Epithelial cell of esophagus (primary cell): Measurements from ENCODE around the gene AUTS2.

Experiments used
- DNase-seq: peaks from one replicate; pipeline ENCODE4 v3.0.0; 2010; ENCODE audit warnings: low read depth
- H3K4me3 ChIP-seq: 2 replicates; pipeline ENCODE4 v1.5.1; 2011; ENCODE audit warnings: mild to moderate bottlenecking, low read length, control low read depth
- TF ChIP-seq, protein P1 (sequence below): IDR thresholded peaks from 2 replicates; pipeline ENCODE4 v1.5.1; 2011; ENCODE audit warnings: low read depth, mild to moderate bottlenecking, low read length, control low read depth, inconsistent platforms; ENCODE audit not compliant: insufficient read depth; ENCODE audit errors: missing control alignments

AUTS2 gene

GRCh38 chr7:70667406-70667805, 1069.1 kb downstream of the AUTS2 start:
- TF ChIP-seq, protein P1, sequence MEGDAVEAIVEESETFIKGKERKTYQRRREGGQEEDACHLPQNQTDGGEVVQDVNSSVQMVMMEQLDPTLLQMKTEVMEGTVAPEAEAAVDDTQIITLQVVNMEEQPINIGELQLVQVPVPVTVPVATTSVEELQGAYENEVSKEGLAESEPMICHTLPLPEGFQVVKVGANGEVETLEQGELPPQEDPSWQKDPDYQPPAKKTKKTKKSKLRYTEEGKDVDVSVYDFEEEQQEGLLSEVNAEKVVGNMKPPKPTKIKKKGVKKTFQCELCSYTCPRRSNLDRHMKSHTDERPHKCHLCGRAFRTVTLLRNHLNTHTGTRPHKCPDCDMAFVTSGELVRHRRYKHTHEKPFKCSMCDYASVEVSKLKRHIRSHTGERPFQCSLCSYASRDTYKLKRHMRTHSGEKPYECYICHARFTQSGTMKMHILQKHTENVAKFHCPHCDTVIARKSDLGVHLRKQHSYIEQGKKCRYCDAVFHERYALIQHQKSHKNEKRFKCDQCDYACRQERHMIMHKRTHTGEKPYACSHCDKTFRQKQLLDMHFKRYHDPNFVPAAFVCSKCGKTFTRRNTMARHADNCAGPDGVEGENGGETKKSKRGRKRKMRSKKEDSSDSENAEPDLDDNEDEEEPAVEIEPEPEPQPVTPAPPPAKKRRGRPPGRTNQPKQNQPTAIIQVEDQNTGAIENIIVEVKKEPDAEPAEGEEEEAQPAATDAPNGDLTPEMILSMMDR = no peak
- no peak overlapping the region for H3K4me3 ChIP-seq
- no peak for DNase-seq

- TF ChIP-seq, protein P1 = peak; percentile 19
- H3K4me3 ChIP-seq = no peak overlapping the region
- peak; percentile 65 for DNase-seq
Observed at GRCh38 chr7:70668606-70669358, 1070.5 kb downstream of the AUTS2 start.

DNA sequence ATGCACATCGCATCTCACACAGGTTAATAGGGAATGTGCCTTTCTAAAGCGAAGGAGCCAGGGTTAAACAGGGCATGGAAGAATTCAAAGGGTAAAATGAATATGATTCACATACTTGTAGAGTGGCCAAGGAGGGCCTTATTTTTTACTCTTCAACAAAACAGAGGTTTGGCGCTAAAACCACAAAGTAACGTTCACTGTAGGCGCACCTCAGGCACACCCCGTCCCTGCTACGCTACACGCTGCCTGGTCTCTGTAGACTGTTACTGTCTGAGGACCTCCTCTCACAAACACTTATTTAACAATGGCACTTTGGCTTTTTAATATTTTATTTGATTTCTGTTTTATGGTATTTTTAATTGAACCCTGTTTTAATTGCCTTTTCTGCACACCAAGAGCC, 1071.6 kb downstream of the AUTS2 start:
- DNase-seq = no peak
- no peak overlapping the region for H3K4me3 ChIP-seq
- TF ChIP-seq, protein P1 = no peak

- DNase-seq = no peak
- TF ChIP-seq, protein P1 = no peak
- no peak overlapping the region for H3K4me3 ChIP-seq
Observed at GRCh38 chr7:70670288-70670687, 1072.0 kb downstream of the AUTS2 start.

- H3K4me3 ChIP-seq = no peak overlapping the region
- no peak for DNase-seq
- TF ChIP-seq, protein P1 = no peak
Observed at GRCh38 chr7:70673778-70674570, 1075.7 kb downstream of the AUTS2 start.

DNA sequence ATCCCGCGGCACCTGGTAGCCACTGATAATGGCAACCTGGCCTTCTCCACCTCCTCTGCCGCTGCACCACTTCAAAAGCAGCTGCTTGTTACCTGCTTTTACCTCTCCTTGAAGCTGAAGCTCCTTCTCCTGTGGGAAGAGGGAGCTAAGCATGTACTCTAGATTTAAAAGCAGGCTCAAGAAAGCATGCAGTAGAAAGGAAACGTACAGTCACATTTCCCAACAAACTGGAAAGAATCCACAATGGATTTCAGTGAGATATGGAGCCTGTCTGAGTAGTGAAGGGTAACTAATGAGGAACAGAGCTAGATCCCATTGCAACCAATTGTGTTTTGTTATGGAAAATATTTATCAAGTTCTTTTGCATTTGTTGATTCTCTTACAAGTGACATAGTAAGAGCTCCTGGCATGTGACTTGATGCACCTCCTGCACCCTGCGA, 1076.3 kb downstream of the AUTS2 start:
- TF ChIP-seq, protein P1 = no peak
- DNase-seq = no peak
- no peak overlapping the region for H3K4me3 ChIP-seq
